Hepatocyte (in vitro differentiated cells): ENCODE results near the gene DPH2.

ENCODE experiments used
- EZH2 ChIP-seq: fragments of 200-600 bp; sonication (generic); IDR thresholded peaks from 2 replicates; pipeline ENCODE4 v1.6.1; 2016; ENCODE audit warnings: antibody characterized with exemption, mild to moderate bottlenecking, borderline replicate concordance
- EZH2phosphoT487 ChIP-seq: fragments of 200-600 bp; sonication (generic); IDR thresholded peaks from one replicate; pipeline ENCODE4 v1.6.1; 2018; ENCODE audit warnings: antibody characterized with exemption, mild to moderate bottlenecking, low read depth, moderate library complexity; ENCODE audit not compliant: unreplicated experiment, severe bottlenecking
- TF ChIP-seq, protein P1 (sequence below): fragments of 200-600 bp; sonication (generic); IDR thresholded peaks from 2 replicates; pipeline ENCODE4 v1.5.1; 2016; ENCODE audit warnings: antibody characterized with exemption, mild to moderate bottlenecking; ENCODE audit not compliant: poor library complexity

DNA sequence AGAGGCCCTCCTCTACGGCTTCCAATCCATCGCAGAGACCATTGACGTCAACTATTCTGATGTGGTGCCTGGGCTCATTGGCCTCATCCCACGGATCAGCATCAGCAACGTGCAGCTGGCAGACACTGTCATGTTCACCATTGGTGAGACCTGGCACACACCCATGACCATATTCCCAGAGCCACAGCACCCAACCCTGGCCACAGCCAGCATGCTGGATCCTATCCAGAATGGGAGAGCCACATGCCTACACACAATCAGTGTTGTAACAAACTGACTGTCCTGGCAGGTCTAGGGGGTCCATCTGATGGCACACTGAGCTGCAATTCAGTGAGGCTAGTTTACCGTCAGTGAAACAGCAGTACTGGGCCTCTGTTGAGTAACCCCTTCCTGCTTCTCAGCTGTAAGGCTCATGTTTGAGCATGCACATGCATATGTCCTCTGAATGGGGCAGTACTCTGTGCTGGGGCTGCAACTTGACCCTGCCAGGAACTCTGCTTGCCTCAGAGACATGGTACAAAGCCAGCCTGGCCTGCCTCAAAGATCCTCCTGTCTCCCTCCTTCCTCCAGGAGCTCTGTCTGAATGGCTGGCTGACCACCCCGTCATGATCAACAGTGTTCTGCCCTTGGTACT lies 12.3 kb upstream of the DPH2 start:
- TF ChIP-seq, protein P1, sequence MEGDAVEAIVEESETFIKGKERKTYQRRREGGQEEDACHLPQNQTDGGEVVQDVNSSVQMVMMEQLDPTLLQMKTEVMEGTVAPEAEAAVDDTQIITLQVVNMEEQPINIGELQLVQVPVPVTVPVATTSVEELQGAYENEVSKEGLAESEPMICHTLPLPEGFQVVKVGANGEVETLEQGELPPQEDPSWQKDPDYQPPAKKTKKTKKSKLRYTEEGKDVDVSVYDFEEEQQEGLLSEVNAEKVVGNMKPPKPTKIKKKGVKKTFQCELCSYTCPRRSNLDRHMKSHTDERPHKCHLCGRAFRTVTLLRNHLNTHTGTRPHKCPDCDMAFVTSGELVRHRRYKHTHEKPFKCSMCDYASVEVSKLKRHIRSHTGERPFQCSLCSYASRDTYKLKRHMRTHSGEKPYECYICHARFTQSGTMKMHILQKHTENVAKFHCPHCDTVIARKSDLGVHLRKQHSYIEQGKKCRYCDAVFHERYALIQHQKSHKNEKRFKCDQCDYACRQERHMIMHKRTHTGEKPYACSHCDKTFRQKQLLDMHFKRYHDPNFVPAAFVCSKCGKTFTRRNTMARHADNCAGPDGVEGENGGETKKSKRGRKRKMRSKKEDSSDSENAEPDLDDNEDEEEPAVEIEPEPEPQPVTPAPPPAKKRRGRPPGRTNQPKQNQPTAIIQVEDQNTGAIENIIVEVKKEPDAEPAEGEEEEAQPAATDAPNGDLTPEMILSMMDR = no peak
- TF ChIP-seq EZH2 (no peak), EZH2phosphoT487 (no peak)
